Astrocyte (in vitro differentiated cells and primary cell): Measurements from ENCODE around the gene LMTK3. TPM values are rescaled to one million over a fixed set of nuclear protein-coding genes. Genes with fewer than 3 reads are reported as not detected.

ENCODE experiments used
- DNase-seq: peaks from one replicate; pipeline ENCODE4 v3.0.0-alpha.2; 2010; ENCODE audit warnings: low read depth
- FAIRE-seq: peaks from 2 replicates; lab custom pipeline; 2011; peaks lifted over from hg19 to GRCh38; lab: Jason Lieb, UNC
- H2AFZ ChIP-seq: 2 replicates; pipeline ENCODE4 v1.6.0; 2012; ENCODE audit warnings: low read depth, low read length, inconsistent platforms
- H3K27ac ChIP-seq: 2 replicates; pipeline ENCODE4 v1.5.1; 2011; ENCODE audit warnings: low read depth, low read length, inconsistent platforms
- H3K27me3 ChIP-seq: 2 replicates; pipeline ENCODE4 v1.6.0; 2011; ENCODE audit warnings: low read length, inconsistent platforms; ENCODE audit not compliant: insufficient read depth
- H3K36me3 ChIP-seq: 2 replicates; pipeline ENCODE4 v1.5.1; 2011; ENCODE audit warnings: low read length, inconsistent platforms; ENCODE audit not compliant: insufficient read depth
- H3K4me1 ChIP-seq: 2 replicates; pipeline ENCODE4 v1.5.1; 2011; ENCODE audit warnings: low read length, inconsistent platforms; ENCODE audit not compliant: insufficient read depth
- H3K4me2 ChIP-seq: 2 replicates; pipeline ENCODE4 v1.6.0; 2012; ENCODE audit warnings: low read length, inconsistent platforms
- H3K4me3 ChIP-seq: 2 replicates; pipeline ENCODE4 v1.5.1; 2011; ENCODE audit warnings: low read depth, mild to moderate bottlenecking, low read length, inconsistent platforms; ENCODE audit not compliant: insufficient read depth
- H3K79me2 ChIP-seq: 2 replicates; pipeline ENCODE4 v1.6.0; 2012; ENCODE audit warnings: mild to moderate bottlenecking, low read length, inconsistent platforms; ENCODE audit not compliant: insufficient read depth
- H3K9ac ChIP-seq: 2 replicates; pipeline ENCODE4 v1.6.0; 2012; ENCODE audit warnings: mild to moderate bottlenecking, low read length, inconsistent platforms
- H3K9me3 ChIP-seq: 2 replicates; pipeline ENCODE4 v1.5.1; 2012; ENCODE audit warnings: low read depth, mild to moderate bottlenecking, low read length, inconsistent platforms; ENCODE audit not compliant: insufficient read depth
- H4K20me1 ChIP-seq: 2 replicates; pipeline ENCODE4 v1.6.0; 2012; ENCODE audit warnings: low read length, inconsistent platforms; ENCODE audit not compliant: insufficient read depth
- H3K27ac Mint-ChIP-seq: one replicate; pipeline ENCODE4 v1.8.0; 2021; ENCODE audit warnings: mild to moderate bottlenecking, mixed read lengths; ENCODE audit not compliant: unreplicated experiment
- H3K27me3 Mint-ChIP-seq: one replicate; pipeline ENCODE4 v1.8.0; 2021; ENCODE audit warnings: low read depth, mixed read lengths; ENCODE audit not compliant: unreplicated experiment
- H3K36me3 Mint-ChIP-seq: one replicate; pipeline ENCODE4 v1.8.0; 2021; ENCODE audit warnings: low read depth, mixed read lengths; ENCODE audit not compliant: unreplicated experiment
- H3K4me1 Mint-ChIP-seq: one replicate; pipeline ENCODE4 v1.8.0; 2021; ENCODE audit warnings: low read depth, mixed read lengths; ENCODE audit not compliant: unreplicated experiment
- H3K4me3 Mint-ChIP-seq: one replicate; pipeline ENCODE4 v1.8.0; 2021; ENCODE audit warnings: mild to moderate bottlenecking, moderate library complexity, mixed read lengths; ENCODE audit not compliant: unreplicated experiment
- H3K9me3 Mint-ChIP-seq: one replicate; pipeline ENCODE4 v1.8.0; 2021; ENCODE audit warnings: mild to moderate bottlenecking, mixed read lengths; ENCODE audit not compliant: unreplicated experiment
- EZH2 ChIP-seq: IDR thresholded peaks from 2 replicates; pipeline ENCODE4 v1.6.1; 2012; ENCODE audit warnings: mild to moderate bottlenecking, low read length, inconsistent platforms; ENCODE audit not compliant: insufficient read depth
- total RNA-seq: library from RNA; stranded (reverse); gene quantifications from 2 replicates; pipeline ENCODE4 v1.2.1, GENCODE V29; 2021
- TF ChIP-seq, protein P1 (sequence below): IDR thresholded peaks from 2 replicates; pipeline ENCODE4 v1.5.1; 2011; ENCODE audit warnings: low read depth, mild to moderate bottlenecking, inconsistent platforms, low read length, moderate library complexity; ENCODE audit not compliant: insufficient read depth

LMTK3 gene
- total RNA-seq, 1 donor from 2014 or later: 6.2 TPM

DNA sequence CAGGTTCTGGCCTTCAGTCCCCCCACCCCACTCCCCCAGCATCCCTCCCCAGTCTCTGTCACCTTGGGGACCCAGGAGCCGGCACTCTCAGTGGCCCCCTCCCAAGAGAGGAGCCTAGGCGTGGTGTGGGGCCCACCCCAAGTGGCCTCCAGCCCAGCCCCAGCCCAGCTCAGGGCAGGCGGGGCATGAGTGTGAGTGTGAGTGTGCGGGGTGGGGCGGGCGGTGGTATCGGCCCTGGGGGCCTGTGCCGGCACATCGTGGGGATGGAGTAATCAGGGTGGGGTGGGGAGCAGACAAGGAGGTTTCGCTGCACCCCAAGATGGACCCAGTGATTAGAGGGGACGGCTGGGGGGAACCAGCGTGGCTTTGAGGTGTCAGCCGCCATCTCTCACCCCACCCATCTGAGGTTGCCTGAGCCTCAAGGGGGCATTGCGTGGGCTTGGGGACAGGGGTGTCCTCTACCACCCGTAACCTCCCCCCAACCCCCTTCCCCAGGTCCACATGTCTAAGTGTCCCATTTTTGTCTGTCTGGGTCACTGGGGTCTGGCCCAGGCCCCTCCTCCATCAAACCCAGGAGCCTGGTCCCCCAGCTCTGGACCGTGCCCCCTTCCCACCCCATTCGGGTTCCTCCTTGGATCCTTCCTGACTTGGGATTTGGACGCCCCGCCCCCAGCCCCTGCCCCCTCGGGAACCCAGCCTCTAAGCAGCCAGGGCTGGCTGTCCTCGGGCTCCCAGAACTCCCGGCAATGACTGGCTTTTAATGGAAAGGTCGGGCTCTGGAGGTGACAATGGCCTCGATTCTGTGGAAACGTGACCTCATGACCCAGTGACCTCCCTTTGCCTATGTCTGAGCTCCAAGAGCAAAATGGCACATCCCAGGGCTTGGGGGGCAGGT lies 33.5 kb upstream of the LMTK3 start:
- Mint-ChIP-seq H3K4me3 (no peak overlapping the region), H3K4me1 (peaks cover 3% of the 10 kb centered on the region), H3K36me3 (no peaks in the 10 kb centered on the region), H3K9me3 (no peaks in the 10 kb centered on the region), H3K27me3 (no peaks in the 10 kb centered on the region), H3K27ac (no peak overlapping the region)
- H3K9ac ChIP-seq: no peak overlapping the region
- DNase-seq (no peak), FAIRE-seq (no peak)
- TF ChIP-seq, protein P1, sequence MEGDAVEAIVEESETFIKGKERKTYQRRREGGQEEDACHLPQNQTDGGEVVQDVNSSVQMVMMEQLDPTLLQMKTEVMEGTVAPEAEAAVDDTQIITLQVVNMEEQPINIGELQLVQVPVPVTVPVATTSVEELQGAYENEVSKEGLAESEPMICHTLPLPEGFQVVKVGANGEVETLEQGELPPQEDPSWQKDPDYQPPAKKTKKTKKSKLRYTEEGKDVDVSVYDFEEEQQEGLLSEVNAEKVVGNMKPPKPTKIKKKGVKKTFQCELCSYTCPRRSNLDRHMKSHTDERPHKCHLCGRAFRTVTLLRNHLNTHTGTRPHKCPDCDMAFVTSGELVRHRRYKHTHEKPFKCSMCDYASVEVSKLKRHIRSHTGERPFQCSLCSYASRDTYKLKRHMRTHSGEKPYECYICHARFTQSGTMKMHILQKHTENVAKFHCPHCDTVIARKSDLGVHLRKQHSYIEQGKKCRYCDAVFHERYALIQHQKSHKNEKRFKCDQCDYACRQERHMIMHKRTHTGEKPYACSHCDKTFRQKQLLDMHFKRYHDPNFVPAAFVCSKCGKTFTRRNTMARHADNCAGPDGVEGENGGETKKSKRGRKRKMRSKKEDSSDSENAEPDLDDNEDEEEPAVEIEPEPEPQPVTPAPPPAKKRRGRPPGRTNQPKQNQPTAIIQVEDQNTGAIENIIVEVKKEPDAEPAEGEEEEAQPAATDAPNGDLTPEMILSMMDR: no peak
- no peak for TF ChIP-seq EZH2
- no peaks in the 10 kb centered on the region for H3K9me3 ChIP-seq
- H4K20me1 ChIP-seq: no peaks in the 10 kb centered on the region
- no peak overlapping the region for H3K4me3 ChIP-seq
- H3K4me2 ChIP-seq: no peak overlapping the region
- no peaks in the 10 kb centered on the region for H3K79me2 ChIP-seq
- no peak overlapping the region for H3K27ac ChIP-seq
- no peak overlapping the region for H2AFZ ChIP-seq
- H3K4me1 ChIP-seq: peaks cover 5% of the 10 kb centered on the region
- no peaks in the 10 kb centered on the region for H3K27me3 ChIP-seq
- H3K36me3 ChIP-seq: no peaks in the 10 kb centered on the region

DNA sequence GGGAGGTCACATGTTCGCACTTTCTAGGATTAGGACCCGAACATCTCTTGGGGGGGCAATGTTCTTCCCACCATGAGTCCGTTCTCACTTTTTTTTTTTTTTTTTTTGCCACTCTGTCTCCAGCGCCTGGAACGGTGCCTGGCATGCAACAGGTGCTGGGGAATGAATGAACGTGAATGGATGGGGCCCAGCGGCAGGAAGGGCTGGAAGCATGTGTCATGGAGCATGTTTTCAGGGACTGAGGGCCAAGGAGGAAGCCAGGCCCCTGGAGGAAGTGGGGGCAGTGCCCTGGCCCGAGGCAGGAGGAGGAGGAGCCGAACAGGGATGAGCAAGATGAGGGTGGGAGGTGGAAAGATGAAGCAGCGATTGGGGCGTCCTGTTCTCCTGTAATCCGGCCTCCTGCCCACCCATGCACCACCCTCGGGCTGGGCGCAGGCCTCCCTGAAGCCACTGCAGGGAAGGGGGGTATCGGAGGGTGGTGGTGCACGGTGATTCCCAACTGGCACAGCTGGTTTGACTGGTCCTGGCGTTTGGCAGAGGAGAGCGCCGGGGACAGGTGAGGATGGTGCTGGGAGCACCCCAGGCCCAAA lies 31.6 kb upstream of the LMTK3 start:
- Mint-ChIP-seq H3K9me3 (no peaks in the 10 kb centered on the region), H3K4me1 (peaks cover 3% of the 10 kb centered on the region), H3K36me3 (no peaks in the 10 kb centered on the region), H3K27ac (no peak overlapping the region), H3K27me3 (no peaks in the 10 kb centered on the region), H3K4me3 (no peak overlapping the region)
- Histone ChIP-seq H3K4me3 (no peak overlapping the region), H3K27ac (no peak overlapping the region), H4K20me1 (no peaks in the 10 kb centered on the region), H3K4me1 (peaks cover 5% of the 10 kb centered on the region), H3K9ac (no peak overlapping the region), H2AFZ (peak overlapping the region; percentile 60), H3K79me2 (no peaks in the 10 kb centered on the region), H3K4me2 (peak overlapping the region; percentile 52), H3K9me3 (no peaks in the 10 kb centered on the region), H3K36me3 (no peaks in the 10 kb centered on the region), H3K27me3 (no peaks in the 10 kb centered on the region)
- DNase-seq (peak; percentile 19), FAIRE-seq (no peak)
- TF ChIP-seq, protein P1: no peak
- TF ChIP-seq EZH2: no peak
